22Rv1 (cell line): Measurements from ENCODE around the gene PPM1H.

ENCODE experiments used
- H3K27ac ChIP-seq: fragments of 450-650 bp; 2 replicates; pipeline ENCODE4 v1.5.1; 2017
- ZFX ChIP-seq: fragments of 450-650 bp; IDR thresholded peaks from 2 replicates; pipeline ENCODE4 v1.6.1; 2017; ENCODE audit warnings: antibody characterized with exemption, borderline replicate concordance
- TF ChIP-seq, protein P1 (sequence below): fragments of 450-650 bp; IDR thresholded peaks from 2 replicates; pipeline ENCODE4 v1.5.1; 2017; ENCODE audit warnings: mild to moderate bottlenecking

The PPM1H gene

GRCh38 chr12:62865065-62865464 lies 69.9 kb downstream of the PPM1H start:
- no peak for TF ChIP-seq ZFX
- H3K27ac ChIP-seq = no peak overlapping the region

- TF ChIP-seq, protein P1, sequence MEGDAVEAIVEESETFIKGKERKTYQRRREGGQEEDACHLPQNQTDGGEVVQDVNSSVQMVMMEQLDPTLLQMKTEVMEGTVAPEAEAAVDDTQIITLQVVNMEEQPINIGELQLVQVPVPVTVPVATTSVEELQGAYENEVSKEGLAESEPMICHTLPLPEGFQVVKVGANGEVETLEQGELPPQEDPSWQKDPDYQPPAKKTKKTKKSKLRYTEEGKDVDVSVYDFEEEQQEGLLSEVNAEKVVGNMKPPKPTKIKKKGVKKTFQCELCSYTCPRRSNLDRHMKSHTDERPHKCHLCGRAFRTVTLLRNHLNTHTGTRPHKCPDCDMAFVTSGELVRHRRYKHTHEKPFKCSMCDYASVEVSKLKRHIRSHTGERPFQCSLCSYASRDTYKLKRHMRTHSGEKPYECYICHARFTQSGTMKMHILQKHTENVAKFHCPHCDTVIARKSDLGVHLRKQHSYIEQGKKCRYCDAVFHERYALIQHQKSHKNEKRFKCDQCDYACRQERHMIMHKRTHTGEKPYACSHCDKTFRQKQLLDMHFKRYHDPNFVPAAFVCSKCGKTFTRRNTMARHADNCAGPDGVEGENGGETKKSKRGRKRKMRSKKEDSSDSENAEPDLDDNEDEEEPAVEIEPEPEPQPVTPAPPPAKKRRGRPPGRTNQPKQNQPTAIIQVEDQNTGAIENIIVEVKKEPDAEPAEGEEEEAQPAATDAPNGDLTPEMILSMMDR = no peak
- TF ChIP-seq ZFX = no peak
- H3K27ac ChIP-seq = no peak overlapping the region
Observed at GRCh38 chr12:62862259-62862881, 72.6 kb downstream of the PPM1H start.

DNA sequence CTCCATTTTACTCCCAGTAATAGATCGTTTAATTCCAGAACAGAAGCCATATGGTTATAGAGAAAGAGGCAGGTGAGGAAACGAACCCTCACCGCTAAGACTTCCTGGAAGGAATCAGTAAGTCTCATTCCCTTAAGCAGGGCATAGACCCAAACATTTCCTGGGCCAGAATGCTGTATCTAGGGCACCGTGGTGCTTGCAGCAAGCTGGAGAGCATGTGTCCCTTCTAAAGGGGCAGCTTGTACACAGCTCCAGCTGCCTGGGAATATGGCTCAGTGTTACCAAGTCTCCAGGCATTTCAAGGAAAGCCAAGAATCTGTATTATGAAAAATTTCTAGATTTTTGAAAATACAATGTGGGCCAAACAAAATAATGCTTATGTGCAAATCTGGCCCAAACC lies 73.4 kb downstream of the PPM1H start:
- TF ChIP-seq ZFX = no peak
- TF ChIP-seq, protein P1 = no peak
- H3K27ac ChIP-seq = no peak overlapping the region

- H3K27ac ChIP-seq = no peak overlapping the region
- TF ChIP-seq, protein P1 = no peak
- no peak for TF ChIP-seq ZFX
Observed at GRCh38 chr12:62860501-62861411, 74.2 kb downstream of the PPM1H start.

GRCh38 chr12:62860020-62860419 lies 74.9 kb downstream of the PPM1H start:
- no peak for TF ChIP-seq ZFX

DNA sequence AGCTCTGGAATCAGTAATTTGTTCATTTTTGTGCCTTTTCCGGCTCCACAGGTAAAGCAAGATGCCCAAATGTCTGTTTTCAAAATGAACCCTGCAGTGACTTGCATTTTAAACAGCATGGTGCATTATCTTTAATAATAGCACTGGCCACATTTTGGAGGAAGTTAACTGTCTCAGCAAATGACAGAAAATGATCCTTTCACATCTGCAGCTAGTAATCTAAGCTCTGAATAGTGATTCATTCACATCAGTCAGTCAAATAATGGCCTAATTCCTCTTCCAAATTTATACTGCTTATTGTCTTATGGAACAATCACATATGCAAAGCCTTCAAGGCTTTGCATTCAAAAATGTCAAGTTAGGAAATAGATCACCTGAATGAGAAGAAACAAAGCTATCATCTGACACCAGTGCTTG lies 75.6 kb downstream of the PPM1H start:
- no peak overlapping the region for H3K27ac ChIP-seq

More at GRCh38 chr12:62860020-62860419, 74.9 kb downstream of the PPM1H start:
- no peak overlapping the region for H3K27ac ChIP-seq

DNA sequence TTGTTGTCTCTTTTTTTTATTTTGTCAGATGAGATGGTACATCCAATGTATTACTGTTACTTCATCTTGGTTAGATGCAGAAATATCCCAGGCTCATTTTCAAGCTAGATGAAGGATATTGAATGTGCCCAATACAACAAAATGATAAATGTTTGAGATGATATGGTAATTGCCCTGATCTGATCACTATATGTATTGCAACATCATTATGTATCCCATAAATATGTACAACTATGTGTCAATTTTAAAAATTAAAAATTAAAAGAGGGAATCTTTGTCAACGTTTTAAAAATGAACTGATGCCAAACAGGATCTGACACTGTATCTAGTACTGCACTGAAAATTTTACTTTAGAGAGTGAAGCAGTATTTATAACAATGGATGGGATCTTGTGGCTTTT lies 78.5 kb downstream of the PPM1H start:
- no peak for TF ChIP-seq ZFX
- TF ChIP-seq, protein P1 = no peak
- H3K27ac ChIP-seq = no peak overlapping the region

More for the DNA sequence above, 75.6 kb downstream of the PPM1H start:
- no peak for TF ChIP-seq ZFX
- TF ChIP-seq, protein P1 = no peak

GRCh38 chr12:62854024-62854423 lies 80.9 kb downstream of the PPM1H start:
- TF ChIP-seq, protein P1 = no peak
- no peak for TF ChIP-seq ZFX
- H3K27ac ChIP-seq = no peak overlapping the region
